GM21367 (cell line): ENCODE results near the gene FTL.

Experiments used
- ATAC-seq: cut with Tn5 transposase; IDR thresholded peaks from one replicate; pipeline ENCODE4 v1.9.1; 2021; ENCODE audit not compliant: unreplicated experiment

Gene FTL

GRCh38 chr19:48990400-48990799 lies 25.3 kb downstream of the FTL start:
- ATAC-seq: no peak

GRCh38 chr19:48991011-48991609 lies 26.0 kb downstream of the FTL start:
- ATAC-seq: no peak

DNA sequence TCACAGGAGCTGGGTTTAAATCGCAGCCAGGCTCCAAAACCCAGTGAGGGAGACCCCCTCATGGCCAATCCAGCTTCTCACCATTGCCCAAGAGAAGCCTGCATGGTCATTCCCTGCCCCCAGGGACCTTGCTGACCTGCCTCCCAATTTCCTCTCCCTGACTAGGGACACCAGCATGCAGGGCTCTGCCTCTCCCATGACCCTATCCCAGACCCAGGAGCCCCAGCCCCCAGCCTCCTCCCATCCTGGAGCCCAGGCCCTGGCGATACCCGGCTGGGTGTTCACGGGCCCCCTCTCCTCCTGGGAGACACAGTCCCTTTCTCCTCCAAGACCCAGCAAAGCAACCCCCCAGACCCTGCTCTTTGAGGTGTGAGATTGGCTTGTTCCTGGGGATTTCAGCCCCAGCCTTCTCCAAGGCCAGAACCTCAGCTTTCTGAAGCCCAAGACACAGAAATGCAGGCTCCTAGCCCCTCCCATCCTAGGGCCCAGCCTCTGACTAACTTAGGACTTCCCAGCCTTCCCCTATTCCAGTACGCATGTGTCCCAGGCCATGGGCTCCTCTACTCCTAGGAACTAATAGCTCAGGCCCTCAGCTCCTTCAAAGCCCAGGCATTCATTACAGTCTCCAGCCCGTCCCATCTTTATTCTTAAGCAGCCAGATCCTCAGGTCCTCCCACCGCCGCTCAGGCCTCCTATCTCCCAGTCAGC lies 26.9 kb downstream of the FTL start:
- no peak for ATAC-seq

DNA sequence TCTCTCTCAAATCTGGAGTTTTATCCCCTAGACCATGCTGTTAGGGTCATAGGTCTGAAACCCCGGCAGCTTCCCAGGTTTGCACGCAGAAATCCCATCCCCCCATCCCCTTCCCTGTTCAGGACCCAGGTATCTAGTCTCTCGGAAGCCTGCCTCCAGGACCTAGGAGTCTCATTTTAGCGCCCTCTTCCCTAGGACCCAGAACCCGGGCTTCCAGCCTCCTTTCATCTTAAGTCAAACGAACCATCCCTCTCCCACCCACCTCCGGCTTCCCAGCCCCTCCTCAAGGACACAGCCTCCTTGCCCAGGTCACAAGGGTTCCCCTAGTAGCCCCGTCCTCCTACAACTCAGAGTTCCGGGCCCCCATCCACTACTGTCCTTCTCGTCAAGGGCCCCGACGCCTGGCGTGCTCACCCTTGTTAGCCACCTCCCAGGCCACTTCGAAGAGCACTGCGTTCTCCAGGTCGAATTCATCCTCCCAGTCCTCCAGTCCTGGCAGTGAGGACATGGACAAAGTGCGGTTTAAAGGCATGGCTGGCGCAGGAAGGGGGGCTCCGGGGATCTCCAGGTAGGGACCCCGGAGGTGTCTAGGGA lies 27.6 kb downstream of the FTL start:
- ATAC-seq: peak; percentile 1

DNA sequence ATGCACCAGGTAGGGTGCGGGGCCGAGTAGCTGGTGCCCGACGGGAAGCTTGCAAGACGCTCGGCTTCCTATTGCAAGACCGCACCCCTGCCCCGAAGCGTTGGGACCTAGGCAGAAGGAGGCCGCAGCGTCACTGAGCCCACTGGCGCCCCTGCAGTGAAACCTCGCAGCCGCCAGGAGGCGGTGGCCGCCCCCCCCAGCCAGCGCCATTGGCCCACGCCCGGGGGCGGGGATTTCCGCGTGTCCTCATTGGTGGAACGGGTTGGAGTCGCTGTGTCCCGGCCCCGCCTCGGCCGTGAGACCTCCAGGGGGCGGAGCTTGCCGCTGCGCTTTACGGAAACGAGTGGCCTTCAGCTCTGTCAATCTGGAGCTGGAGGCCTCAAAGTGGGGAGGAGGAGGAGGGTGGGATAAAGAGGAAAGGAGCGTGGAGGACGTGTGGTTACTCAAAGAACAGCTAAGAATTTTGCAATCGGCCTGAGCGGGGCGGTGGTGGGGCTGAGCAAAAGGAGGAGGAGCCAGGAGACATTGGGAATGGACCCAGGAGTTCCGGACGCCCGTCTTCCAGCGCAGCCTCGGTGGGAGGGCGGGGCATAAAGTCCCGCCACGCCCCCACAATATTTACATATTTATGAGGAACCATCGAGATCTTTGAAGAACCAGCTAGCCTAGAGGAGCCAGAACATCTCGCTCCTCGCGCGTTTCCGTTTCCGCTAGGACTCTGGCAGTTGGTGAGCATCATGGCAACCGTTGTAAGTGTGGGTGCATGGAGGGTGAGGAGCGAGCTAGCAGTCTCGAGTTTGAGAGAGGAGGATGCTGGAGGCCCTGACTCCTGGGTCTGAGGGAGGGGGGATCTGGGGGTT lies 28.3 kb downstream of the FTL start, which contains the start of the genes GYS1 and RUVBL2:
Gene GYS1 (minus strand): TSS at position 135 of the 860 bp plus-strand sequence. CDS start 197 bp downstream, outside the sequence.
Gene RUVBL2 (plus strand): TSS at position 713 of the 860 bp plus-strand sequence. CDS start 25 bp downstream, at position 738.
- ATAC-seq: peak; percentile 71

DNA sequence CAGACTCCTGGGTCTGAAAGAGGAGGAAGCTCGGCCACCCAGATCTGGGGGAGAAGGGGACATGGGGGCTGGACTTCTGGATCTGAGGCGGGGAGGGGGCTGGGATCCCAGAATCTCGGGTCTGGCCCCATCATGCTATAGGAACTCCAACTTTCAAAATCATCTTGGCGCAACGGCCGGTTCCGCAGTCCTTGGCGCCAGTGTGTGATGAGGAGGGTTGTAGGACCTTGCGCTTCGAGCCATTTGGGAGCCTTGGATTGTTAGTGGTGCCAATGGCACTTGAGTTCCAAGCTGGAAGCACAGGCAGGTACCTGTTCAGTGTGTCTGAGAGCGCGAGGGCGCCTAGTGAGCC lies 28.9 kb downstream of the FTL start:
- no peak for ATAC-seq

GRCh38 chr19:48997972-48998371 lies 32.9 kb downstream of the FTL start:
- ATAC-seq: no peak

- no peak for ATAC-seq
Observed at GRCh38 chr19:48999481-49000325, 34.6 kb downstream of the FTL start.

DNA sequence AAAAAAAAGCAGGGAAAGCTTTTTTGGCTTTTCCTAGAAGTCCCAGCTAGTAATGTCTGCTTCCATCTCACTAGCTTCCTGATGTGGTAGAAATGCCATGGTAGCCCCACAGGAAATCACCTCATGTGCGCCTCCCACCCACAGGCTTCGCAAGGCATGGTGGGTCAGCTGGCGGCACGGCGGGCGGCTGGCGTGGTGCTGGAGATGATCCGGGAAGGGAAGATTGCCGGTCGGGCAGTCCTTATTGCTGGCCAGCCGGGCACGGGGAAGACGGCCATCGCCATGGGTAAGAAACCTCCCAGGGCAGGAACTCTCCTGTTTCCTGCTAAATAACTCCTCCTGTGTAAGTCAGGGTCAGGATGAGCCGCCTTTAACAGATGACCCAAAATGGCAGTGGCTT lies 39.0 kb downstream of the FTL start:
- no peak for ATAC-seq

DNA sequence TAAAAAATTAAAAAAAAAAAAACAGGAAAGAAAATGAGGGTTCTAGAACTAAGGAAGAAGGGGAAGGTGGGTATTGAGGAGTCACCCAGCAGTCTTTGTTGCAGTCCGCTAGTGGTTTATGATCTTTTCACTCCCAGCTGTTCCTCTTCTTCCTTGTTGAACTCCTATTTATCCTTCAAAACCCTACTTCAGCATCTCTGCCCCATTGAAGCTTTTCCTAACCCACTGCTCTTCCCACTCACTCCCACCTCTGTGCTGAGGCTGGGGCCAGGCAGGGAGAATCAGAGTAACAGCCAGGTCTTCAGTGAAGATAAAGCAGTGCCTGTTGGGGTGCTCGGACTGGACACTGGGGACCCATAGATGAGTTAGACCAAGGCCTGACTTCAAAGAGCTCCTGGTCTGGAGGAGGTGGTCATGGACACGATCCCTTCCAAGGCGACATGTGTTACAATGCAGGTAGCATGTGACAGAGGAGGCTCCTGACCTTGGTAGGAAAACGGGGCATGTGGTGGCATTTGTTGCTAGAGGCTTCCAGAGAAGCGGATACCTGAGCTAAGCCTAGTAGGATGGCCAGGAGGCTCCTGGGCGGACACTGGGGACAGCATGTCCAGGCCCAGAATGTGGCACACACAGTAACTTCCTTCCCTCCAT lies 40.0 kb downstream of the FTL start:
- no peak for ATAC-seq

DNA sequence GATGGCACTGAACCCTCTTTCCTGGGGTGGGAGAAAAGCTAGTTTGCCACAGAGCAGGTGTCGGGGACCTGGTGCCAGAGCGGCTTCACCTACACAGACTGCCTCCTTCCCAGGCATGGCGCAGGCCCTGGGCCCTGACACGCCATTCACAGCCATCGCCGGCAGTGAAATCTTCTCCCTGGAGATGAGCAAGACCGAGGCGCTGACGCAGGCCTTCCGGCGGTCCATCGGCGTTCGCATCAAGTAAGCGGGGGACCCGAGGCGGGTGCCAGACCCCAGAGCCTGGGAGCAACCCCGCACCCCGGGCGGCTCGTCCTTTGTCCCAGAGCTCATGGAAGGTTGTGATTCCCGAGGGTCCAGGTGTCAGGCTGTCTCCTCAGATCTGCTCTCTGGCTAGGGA lies 41.8 kb downstream of the FTL start:
- ATAC-seq: no peak

- ATAC-seq: no peak
Observed at GRCh38 chr19:49009828-49010227, 44.7 kb downstream of the FTL start.

GRCh38 chr19:49010453-49010852 lies 45.3 kb downstream of the FTL start:
- no peak for ATAC-seq

- ATAC-seq: no peak
Observed at GRCh38 chr19:49011194-49011593, 46.1 kb downstream of the FTL start.

GRCh38 chr19:49014123-49014869 lies 49.2 kb downstream of the FTL start:
- ATAC-seq: no peak

GRCh38 chr19:49014870-49015255 lies 49.8 kb downstream of the FTL start:
- no peak for ATAC-seq

- no peak for ATAC-seq
Observed at GRCh38 chr19:49016067-49016839, 51.1 kb downstream of the FTL start.
